HG03066 (cell line): Measurements from ENCODE around the gene ENDOU.

Experiments used
- ATAC-seq: cut with Tn5 transposase; IDR thresholded peaks from one replicate; pipeline ENCODE4 v1.9.1; 2021; ENCODE audit warnings: low read depth; ENCODE audit not compliant: unreplicated experiment

Gene ENDOU

DNA sequence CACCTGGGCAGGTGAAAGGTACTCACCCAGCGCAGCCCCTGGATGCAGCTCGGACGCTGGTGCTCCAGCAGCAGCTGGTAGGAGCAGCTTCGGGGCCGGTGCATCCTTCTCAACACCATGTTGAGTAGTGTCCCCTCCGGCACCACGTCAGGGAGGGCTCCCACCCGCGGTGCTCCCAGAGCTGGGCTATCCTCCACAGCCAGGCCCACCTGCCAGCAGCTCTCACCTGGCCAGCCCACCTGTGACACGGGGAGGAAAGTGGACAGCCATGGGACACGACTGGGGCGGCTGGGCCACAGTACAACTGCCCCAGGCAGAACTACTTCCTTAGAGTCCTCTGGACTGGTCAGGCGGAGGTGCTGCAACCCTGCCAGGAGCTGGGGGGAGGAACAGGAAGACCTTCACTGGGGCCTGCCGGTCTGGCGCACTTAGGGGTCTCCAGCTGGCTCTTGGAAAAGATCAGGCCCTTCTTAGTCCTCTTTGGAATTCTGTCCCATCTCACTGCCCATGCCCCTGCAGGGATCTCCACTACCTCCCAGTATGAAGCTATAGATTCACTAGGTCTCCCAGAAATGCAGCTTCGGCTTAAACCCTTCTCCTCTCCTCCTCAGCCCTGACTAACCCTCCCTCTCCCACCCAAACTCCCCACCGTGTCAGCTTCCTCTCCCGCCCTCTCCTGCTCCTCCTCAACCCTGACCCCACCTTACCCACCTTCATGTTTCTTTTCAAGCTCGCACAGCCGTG is 32.7 kb upstream of the ENDOU start:
- no peak for ATAC-seq

DNA sequence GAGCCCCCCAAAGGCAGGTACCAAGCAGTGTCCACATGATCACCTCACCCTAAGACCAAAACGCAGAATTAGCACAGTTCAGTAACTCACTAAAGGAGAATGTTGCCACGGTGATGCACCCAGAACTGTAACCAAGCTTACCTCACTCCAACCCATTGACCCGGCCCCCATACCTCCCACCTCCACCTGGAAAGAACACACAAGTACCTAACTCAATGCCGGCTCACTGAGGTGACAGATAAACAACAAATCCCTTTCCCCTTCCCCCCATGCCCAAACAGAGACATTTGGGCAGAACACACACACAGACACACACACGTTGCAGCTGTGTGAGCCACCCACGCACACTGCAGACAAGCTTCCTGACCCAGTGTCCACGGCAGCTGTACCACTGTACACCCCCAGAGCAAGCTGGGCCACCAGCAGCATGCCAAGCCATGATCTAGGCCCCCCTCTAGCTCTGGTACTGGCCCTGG is 32.1 kb upstream of the ENDOU start:
- ATAC-seq = no peak

DNA sequence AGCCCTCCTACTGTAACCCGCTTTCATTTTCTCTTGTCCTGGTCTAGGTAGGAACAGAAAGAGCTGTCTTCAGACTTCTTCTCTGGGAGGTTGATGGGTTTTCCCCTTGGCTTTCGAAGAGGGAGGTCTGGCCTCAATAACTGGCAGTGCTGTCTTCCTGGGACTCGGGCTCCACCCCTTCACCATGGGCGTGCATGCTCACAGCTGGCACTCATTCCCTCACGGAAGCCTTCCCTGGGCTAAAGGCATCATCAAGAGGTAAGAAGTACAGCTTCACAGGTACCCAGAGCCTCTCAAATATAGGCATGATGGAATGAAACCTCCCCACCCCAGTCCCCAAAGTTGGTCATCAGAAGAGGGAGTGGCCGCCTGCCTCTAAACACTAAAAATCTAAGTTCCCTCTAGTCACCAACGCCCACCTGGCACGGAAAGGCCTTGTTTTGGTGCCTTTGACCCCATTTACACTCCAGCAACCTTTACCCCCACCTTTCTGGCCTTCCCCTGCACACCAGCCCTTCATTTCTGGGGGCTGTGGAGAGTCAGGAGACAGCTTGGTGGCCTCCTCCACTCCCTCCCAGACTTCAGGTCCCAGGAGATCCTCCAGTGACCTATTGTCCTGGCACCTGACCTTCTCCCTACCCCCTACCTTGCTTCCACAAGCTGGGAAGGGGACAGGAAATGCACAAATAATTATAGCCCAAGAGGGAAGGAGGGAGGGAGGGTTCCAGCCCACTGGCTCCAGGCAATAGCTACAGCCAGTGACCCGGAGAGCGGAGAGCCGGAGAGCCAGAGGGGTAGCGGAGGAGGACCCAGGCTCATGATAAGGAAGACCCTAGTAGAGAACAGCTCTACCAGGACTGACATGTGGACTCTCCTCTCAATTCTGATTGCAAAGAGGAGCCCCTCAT is 30.6 kb upstream of the ENDOU start:
- peak; percentile 68 for ATAC-seq

DNA sequence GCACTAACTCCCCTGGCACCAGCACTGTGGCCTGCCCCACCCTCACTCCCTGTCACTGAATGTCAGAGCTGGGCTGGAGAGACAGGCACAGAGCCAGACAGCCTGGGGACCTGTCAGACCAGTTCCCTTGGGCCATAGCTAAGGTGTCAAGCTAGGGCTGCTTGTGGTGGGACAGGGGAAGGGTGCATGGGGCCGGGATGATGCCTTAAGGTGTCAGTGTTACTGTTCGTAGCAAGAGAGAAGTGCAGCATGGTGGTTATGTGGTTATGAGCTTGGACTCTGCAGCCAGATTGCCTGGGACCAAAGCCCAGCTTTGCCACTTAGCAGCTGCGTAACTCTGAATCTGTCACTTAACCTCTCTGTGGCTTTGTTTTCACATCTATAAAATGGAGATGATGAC is 29.6 kb upstream of the ENDOU start:
- ATAC-seq = no peak

DNA sequence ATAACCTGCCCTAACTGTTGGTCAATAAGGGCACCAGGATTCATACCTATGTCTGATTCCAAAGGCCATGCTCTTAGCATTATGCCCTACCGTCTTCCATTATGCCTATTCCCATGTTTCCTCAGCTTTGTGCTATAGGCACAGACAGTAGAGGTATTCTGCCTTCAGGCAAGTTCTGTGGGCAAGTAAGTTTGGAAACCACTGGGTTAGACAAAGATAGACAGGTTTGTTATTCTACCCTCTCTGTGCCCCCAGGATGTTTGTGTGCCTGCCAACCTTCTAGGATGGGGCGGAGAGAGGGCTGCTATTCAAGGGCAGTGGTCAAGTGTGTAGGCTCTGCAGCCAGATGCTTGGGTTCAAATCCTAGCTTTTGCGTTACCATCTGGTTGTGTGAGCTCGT is 28.8 kb upstream of the ENDOU start:
- no peak for ATAC-seq

DNA sequence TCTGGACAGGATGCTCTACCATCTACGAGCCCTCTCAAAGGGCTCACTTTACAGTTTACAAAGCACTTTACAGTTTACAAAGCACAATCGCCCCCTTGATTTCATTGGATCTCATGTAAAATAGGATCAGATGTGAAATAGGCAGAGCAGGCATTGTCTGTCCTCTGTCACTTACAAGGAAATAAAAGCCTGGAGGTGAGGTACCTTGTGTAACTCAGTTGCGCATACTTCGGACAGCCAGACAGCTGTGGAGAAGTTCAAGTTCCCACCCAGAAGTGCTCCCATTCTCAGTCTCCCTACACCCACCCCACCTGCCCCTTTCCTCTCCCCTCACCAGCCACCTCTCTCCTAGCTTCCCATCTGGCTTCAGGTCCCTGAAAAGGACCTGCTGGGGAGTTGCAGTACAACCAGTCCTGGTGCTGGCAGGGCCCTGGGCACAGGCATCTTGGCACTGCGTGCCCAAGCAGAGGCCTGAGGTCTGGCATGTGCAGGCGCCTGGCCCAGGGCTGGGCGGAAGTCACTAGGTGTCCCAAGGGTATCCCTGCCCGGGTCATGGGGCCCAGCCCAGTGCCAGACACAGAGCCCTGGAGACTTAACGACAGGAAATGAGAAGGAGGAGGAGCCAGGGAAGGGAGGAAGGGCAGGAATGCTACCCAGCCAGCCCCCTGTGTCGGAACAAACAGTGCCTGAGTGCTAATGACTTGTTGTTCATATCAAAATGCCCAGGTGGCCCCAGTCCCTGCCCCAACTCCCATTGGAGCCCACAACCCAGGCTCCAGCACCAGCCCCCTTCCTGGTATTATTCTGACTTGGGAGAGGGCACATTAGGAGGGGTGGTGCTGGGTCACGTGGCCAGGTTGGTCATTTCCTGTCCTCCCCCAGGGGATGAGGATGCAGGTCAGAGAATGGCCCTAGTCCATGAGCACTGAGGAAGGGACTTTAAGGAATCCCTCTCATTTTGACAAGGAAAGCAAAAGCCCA is 28.0 kb upstream of the ENDOU start:
- no peak for ATAC-seq

DNA sequence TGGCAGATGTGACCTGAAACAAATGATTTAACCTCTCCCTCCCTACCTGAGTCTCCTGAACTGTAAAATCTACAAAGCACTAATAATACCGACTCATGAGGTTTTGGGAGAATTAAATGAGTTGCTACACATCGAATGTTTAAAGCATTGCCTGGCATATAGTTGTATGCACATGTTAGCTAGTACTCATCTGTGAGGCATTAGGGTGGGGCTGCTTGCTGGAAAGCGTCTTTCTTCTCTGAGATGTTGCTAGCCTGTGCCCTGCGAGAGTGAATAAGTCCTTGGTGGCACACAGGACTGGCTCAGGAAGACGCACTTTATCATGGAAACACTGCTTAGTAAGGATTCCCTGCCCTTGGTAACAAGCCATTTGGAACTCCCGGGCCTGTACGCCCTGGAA is 27.3 kb upstream of the ENDOU start:
- ATAC-seq = no peak

DNA sequence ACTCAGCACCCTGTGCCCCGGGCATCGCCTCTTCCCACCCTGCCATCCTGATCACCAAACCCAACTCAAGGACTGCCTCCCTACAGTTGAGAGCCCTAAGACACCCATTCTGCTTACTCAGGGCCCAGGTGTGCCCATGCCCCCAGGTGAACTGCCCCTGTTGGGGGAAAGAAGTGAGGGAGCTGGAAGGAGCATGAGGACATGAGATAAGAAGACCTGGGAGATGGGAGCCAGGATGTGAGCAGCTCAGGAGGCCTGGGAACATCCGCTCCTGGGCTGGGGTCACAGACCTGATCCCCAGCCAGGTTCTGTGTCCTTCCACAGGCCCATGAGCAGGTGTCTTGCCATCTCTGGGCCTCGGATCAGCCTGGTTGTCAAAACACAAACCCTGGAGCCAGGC is 26.8 kb upstream of the ENDOU start:
- no peak for ATAC-seq

DNA sequence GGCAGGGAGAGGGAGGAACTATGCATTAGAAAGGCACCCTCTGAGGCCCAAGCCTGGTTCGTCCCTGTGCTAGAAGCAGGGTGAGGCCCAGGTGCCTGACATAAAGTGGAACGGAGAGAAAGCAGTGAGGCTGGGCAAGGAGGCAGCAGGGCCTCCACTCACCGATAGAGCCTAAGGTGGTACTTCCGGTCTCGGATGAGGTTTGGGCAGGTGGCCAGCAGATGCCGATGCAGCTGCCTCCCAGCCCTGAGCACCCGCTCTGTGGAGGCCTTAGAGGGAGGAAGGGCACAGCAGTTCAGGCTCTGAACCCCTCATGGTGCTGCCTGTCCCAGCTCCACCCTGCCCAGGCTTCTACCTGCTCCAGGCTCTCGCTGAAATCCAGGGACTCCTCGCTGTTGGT is 26.3 kb upstream of the ENDOU start:
- ATAC-seq = no peak

DNA sequence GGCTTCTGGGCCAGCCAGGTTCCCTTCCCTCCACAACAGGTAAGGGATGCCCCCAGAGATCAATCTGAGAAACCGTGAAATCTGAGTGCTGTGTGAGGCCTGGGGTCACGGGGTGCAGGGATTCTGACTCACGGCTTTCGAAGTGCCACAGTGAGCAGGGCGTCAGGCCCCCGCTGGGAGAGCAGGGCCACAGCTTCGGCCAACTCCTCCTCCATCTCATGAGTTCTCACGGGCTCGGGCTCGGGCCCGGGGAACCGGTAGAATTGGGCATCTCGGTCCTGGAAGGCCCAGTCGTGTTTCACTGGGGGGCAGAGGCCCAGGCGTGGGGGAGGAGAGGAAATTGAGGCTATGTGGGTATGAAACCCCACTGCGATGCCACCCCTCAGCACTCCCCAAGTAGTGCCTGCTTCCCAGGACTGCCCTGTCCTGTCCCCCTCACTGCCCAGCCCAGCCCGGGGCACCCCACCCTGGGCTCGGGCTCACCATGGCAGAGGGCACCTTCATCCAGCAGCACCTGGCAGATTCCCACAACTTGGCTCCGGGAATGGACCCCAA is 25.7 kb upstream of the ENDOU start:
- ATAC-seq = no peak

DNA sequence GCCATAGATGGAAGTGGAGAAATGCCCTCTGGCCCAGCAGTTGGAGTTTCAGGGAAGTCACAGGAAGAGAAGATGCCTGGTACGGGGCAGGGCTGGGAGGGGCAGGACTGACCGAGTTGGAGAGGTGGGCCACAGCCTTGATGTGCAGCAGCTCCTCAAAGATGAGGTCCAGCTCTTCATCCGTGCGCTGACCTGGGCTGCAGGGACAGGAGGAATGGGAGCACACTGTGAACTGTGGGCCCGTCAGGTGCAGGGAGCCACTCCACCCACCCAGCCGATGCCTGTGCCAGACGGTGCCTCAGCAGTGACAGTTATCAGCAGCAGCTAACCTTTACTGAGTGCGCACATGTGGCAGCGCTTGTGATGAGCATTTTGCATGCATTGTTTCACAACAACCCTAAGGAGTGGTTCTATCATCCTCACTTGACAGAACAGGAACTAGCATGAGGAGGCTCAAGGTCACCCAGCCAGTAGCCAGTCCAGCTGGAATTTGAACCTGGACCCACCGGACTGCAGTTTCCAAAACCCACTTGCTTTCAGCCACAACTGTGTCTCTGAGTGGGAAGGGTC is 25.0 kb upstream of the ENDOU start:
- ATAC-seq = no peak

DNA sequence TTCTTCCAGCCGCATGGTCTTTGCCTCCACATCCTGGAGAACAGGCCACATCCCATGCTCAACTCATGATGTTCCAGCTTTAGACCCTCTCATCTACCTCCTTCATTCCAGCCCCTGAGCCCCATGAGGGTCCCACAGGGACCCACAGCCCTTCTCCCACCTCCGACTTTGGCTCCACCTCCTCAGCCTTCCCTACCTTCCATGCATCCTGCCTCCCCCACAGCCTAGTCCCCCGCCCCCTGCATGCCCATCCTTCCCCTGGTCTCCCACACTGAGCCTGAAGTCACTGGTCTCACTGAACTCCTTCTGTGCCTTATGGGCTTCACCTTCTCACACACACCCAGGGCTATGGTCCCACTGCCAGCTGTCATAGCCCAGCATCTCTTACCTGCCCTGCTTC is 23.6 kb upstream of the ENDOU start:
- no peak for ATAC-seq

DNA sequence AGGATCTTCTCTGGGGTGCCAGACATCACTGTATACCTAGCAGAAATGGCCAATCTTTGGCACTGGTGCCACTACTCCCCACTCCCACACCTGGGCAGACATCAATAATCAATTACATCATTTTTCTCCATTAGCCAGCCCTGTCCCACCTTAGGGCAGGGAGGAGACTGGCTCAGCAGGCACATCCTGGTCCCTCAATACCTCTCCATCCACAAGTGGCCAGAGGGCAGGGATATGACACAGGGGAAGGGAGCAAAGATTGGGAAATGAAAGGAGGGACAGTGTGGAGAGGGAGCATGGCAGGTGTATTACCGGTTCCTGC is 23.2 kb upstream of the ENDOU start:
- ATAC-seq = no peak

DNA sequence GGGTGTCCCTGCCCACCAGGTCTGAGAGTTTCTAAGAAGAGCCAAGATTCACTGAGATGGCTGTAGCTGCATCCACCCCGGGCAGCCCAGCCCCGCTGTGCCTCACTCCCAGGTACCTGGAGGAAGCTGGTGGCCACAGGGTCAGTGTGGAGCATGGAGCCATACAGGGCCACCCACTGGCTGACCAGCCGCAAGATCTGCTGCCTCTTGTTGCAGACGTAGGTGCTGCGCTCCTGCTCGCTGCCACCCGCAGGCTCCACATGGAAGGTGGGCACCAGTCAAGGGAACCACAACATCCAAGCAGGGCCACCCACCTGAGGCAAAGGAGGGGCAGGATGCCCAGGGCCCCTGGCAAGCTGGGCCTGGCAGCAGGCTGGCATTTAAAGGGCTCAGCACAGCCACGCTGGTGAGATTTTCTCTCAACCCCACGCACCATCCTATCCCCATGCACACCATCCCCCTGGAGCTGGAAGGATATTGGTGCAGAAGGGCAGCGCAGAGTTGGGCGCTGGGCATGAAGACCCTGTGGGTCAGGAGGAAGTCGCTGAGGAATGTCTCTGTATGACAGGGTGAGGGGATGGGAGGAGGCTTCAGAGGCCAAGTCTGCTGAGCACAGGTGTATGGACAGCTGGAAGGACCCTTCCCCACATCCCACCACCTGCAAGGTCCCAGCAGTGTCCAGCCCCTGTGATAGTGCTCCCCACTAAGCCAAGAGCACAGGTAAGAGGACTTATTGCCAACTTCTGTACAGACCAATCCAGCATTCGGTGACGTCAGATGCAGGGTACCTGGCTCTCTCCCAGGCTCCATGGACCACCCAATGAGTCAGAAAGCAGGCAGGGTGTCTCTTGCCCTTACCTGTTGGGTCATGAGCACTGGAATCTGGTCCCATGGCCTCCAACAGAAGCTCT is 22.6 kb upstream of the ENDOU start:
- no peak for ATAC-seq

DNA sequence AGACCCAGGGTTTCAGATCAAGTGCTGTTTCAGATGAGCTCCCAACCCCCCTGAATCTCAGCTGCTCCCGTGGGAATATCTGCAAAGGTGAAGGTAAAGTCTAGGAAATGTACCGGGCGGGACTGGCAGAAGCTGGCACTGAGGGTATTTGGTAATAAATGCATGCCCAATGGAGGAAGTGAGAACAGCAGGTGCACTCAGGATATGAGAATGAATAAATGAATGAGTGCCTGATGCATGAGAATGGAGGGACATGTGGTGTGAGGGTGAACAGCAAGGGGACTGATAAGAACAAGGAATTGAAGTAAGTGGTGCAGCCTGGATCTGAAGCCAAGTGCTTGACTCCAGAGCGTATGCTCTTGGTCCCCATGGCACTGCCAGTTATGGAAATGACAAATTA is 21.8 kb upstream of the ENDOU start:
- no peak for ATAC-seq

DNA sequence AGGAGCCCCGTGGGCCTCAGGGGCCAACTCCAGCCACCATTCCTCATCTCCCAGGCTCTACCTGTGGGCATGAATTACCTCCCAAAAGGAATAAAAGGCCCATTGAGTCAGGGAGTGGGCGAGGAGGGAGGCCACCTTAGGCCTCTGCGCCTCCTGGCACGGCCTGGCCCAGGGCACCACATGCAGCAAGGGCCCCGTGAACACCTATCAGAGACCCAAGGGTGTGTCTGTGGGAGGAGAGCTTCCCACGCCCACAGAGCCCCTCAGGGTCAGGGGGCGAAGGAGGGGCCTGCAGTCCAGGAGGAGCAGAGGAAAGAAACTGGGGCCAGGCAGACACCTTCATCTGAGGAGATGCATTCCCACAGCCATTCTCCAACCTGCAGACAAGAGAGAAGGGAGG is 21.2 kb upstream of the ENDOU start:
- no peak for ATAC-seq

DNA sequence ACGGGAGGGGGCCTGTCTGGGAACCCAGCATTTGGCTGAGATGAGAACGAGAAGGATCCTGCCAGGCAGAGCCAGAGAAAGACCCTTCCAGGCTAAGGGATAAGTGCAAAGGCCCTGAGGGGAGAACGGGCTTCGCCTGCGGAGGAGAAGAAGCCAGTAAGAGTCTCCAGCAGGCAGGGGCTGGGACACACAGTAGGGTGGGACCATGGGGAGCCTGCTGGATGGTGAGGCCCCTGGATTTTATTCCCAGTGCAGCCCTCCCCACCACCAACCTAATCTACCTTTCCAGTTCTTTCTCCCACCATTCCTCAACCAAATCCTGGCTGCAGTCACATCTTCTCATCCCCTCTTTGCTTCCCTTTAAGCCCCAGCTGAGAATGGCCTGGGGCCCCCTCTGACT is 20.8 kb upstream of the ENDOU start:
- ATAC-seq = no peak

DNA sequence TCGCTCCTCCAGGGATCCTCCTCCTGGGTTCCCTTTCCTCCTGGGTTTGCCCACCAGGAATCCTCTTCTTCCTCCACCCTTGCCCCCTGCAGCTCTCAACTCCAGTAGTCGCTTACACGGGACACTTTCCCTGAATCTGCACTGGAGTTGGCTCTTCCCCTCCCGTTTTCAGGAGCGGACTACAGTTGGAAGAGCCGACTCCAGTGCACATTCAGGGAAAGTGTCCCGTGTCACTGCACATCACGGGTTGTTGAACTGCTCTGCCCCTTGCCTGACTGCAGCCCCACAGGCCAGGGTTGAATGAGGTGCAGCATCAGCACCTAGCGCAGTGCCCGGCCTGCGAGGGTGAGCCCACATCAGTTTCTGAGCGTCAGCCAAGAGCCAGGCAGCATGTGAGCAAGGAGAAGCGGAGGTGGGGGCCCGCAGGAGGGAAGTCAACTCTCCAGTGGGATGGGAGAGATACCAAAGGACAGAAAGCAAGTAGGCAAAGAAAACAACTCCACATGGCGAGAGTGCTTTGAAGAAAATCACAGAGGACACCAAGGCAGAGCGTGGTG is 20.3 kb upstream of the ENDOU start:
- no peak for ATAC-seq
